GM23338 (cell line): ENCODE measurements around the gene RRP1.

ENCODE experiments used
- POLR2AphosphoS5 ChIP-seq: IDR thresholded peaks from 2 replicates; pipeline ENCODE4 v1.6.1; 2016; ENCODE audit warnings: antibody characterized with exemption, low read depth
- TF ChIP-seq, protein P1 (sequence below), 2 experiments: fragments of 200-600 bp in 1 of 2; sonication (generic) in 1 of 2; conservative IDR thresholded peaks; 2 replicates each; pipeline versions ENCODE4 v1.5.1 to v1.6.1; 2016 to 2017; ENCODE audit warnings: antibody characterized with exemption in 2 of 2, low read depth in 2 of 2, mild to moderate bottlenecking in 2 of 2, moderate library complexity in 1 of 2
- TF ChIP-seq, protein P2 (sequence below): IDR thresholded peaks from one replicate; pipeline ENCODE4 v1.6.1; 2018; ENCODE audit warnings: antibody characterized with exemption; ENCODE audit not compliant: unreplicated experiment

DNA sequence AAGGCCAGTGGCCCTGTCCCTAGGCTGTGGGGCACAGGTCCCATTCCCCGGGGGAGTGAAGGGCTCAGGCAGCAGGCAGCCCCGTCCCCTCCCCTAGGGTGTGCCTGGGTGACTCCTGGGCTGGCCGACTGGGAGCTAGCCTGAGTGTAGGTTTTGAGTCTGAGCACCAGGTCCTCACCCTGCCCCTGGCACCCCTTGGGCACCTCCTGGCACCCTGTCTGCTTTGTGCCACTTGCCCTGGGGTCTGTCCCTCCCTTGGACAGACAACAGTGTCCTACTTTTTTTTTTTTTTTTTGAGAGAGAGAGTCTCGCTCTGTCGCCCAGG, 24.2 kb downstream of the RRP1 start:
- no peak for TF ChIP-seq POLR2AphosphoS5
- TF ChIP-seq, protein P1, sequence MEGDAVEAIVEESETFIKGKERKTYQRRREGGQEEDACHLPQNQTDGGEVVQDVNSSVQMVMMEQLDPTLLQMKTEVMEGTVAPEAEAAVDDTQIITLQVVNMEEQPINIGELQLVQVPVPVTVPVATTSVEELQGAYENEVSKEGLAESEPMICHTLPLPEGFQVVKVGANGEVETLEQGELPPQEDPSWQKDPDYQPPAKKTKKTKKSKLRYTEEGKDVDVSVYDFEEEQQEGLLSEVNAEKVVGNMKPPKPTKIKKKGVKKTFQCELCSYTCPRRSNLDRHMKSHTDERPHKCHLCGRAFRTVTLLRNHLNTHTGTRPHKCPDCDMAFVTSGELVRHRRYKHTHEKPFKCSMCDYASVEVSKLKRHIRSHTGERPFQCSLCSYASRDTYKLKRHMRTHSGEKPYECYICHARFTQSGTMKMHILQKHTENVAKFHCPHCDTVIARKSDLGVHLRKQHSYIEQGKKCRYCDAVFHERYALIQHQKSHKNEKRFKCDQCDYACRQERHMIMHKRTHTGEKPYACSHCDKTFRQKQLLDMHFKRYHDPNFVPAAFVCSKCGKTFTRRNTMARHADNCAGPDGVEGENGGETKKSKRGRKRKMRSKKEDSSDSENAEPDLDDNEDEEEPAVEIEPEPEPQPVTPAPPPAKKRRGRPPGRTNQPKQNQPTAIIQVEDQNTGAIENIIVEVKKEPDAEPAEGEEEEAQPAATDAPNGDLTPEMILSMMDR (conservative IDR thresholded peaks at IDR 0.05; ENCODE audit: low read depth in 2 of 2), result no peak
- TF ChIP-seq, protein P2, sequence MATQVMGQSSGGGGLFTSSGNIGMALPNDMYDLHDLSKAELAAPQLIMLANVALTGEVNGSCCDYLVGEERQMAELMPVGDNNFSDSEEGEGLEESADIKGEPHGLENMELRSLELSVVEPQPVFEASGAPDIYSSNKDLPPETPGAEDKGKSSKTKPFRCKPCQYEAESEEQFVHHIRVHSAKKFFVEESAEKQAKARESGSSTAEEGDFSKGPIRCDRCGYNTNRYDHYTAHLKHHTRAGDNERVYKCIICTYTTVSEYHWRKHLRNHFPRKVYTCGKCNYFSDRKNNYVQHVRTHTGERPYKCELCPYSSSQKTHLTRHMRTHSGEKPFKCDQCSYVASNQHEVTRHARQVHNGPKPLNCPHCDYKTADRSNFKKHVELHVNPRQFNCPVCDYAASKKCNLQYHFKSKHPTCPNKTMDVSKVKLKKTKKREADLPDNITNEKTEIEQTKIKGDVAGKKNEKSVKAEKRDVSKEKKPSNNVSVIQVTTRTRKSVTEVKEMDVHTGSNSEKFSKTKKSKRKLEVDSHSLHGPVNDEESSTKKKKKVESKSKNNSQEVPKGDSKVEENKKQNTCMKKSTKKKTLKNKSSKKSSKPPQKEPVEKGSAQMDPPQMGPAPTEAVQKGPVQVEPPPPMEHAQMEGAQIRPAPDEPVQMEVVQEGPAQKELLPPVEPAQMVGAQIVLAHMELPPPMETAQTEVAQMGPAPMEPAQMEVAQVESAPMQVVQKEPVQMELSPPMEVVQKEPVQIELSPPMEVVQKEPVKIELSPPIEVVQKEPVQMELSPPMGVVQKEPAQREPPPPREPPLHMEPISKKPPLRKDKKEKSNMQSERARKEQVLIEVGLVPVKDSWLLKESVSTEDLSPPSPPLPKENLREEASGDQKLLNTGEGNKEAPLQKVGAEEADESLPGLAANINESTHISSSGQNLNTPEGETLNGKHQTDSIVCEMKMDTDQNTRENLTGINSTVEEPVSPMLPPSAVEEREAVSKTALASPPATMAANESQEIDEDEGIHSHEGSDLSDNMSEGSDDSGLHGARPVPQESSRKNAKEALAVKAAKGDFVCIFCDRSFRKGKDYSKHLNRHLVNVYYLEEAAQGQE, result no peak
